ENCODE data around the gene CEACAM1.
"Not testable (repeated sequence)": the region's sequence is repeated elsewhere in the genome, so short reads cannot be mapped to it uniquely, and the experiment has no call there.

The CEACAM1 gene

GRCh38 chr19:42555317-42555716 is 27.0 kb upstream of the CEACAM1 start:
- H3K4me3 ChIP-seq (ENCODE audit: low read length), result no peak overlapping the region
- no peak for TF ChIP-seq ZNF274 (IDR thresholded peaks at IDR 0.05; ENCODE audit: low read depth, low read length)

DNA sequence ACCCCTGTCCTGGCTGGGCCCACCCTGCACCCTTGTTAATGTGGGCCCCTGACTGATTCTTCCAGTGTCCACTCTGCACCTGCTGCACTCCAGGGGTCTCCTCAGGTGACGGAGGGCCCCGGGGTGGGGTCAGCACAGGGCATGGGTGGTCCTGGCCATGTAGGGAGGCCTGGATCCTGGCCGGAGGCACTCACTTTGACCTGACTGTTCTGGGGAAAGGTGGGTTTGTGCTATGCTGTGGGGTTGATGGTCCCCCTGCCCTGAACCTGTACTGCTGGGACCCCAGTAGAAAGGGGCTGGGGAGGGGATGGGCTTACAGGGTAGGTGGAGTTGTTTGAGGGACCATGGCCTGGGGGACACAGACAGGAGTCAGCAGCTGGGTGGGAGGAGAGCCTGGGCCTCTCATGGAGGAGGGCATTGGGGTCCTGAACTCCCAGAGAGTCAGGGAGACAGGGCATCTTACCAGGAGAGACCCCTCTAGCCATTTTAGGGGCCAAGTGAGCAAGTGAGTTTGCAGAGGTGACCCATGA is 25.8 kb upstream of the CEACAM1 start:
- TF ChIP-seq ZNF274 (IDR thresholded peaks at IDR 0.05; ENCODE audit: low read depth, low read length), result no peak

DNA sequence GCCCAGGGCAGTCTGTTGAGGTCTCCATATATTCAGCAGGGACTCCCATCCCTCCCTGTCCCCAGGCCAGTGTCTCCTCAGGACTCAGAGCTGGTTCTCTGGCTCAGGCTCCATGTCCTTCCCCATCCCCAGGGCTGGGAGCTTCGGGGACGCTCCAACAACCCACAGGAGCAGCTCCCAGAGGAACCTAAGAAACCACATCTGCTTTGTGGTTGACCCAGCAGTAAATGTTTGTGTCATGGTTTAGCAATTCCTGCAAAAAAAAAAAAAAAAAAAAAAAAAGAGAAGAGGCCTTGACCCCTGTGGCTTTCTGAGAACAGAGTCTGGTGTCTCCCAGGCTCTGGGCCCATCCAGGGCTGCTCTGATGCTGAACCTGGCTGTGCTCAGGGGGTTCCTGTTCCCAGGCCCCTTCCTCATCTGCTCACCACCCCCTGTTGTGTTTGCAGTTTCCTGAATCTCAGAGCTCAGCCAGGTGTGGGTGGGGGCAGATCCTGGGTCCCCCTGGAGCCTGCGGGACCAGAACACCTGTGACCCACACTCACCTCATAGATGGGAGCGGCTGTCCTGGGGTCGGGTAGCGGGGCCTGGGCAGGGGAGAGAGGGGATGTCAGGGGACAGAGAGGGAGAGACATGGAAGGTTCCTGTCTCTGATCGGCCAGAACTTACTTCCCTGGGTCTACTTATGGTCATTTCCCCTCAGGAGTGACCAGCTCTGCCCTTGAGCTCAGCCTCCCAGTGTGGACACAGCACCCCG is 25.2 kb upstream of the CEACAM1 start:
- TF ChIP-seq ZNF274 (IDR thresholded peaks at IDR 0.05; ENCODE audit: low read depth, low read length), result no peak
- H3K4me3 ChIP-seq (ENCODE audit: low read length), result no peak overlapping the region

More for the DNA sequence above, 25.8 kb upstream of the CEACAM1 start:
- no peak overlapping the region for H3K4me3 ChIP-seq (ENCODE audit: low read length)

GRCh38 chr19:42552086-42553065 is 24.1 kb upstream of the CEACAM1 start:
- no peak overlapping the region for H3K4me3 ChIP-seq (ENCODE audit: low read length)
- no peak for TF ChIP-seq ZNF274 (IDR thresholded peaks at IDR 0.05; ENCODE audit: low read depth, low read length)

- H3K4me3 ChIP-seq (ENCODE audit: low read length), result not testable (repeated sequence)
Measured at GRCh38 chr19:42550521-42550920, 22.2 kb upstream of the CEACAM1 start.

DNA sequence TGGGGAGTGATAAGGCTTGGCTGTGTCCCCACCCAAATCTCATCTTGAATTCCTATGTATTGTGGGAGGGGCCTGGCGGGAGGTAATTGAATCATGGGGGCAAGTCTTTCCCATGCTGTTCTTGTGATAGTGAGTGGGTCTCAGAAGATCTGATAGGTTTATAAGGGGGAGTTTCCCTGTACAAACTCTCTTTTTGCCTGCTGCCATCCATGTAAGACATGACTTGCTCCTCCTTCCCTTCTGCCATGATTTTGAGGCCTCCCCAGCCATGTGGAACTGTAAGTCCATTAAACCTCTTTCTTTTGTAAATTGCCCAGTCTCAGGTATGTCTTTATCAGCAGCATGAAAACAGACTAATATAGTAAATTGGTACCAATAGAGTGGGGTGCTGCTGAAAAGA is 20.8 kb upstream of the CEACAM1 start:
- not testable (repeated sequence) for H3K4me3 ChIP-seq (ENCODE audit: low read length)

- no peak overlapping the region for H3K4me3 ChIP-seq (ENCODE audit: low read length)
- no peak for TF ChIP-seq ZNF274 (IDR thresholded peaks at IDR 0.05; ENCODE audit: low read depth, low read length)
Measured at GRCh38 chr19:42548552-42548951, 20.3 kb upstream of the CEACAM1 start.

- no peak overlapping the region for H3K4me3 ChIP-seq (ENCODE audit: low read length)
- no peak for TF ChIP-seq ZNF274 (IDR thresholded peaks at IDR 0.05; ENCODE audit: low read depth, low read length)
Measured at GRCh38 chr19:42547929-42548328, 19.6 kb upstream of the CEACAM1 start.

DNA sequence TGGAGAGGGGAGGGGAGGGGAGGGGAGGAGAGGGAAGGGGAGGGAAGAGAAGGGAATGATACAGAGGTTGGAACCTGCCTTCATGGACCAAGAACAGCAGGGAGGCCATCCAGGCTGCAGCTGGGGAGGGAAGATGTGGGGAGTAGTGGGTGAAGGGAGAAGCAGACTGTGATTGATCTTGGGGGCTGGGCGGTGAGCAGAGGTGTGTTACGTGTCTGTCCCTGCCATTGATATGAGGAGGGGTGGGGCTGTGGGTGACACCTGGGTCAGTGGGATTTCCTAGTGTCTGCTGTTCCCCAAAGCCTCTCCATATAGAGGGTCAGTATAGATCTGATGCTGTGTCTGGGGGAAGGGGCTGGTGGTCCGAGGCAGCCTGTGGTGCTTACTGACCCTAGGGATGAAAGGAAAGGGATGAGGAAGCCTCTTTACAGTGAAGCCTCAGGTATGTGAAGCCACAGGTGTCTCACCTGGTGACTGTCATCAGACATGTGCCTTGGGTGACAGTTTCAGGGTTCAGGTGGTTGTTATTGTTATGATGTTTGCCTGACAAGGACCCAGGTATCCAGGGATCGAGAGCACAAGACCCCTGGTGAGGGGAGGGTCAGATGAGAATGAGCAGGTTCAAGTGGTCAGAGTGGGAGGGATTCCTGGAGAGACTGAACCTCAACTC is 18.7 kb upstream of the CEACAM1 start:
- no peak overlapping the region for H3K4me3 ChIP-seq (ENCODE audit: low read length)
- TF ChIP-seq ZNF274 (IDR thresholded peaks at IDR 0.05; ENCODE audit: low read depth, low read length), result no peak

- no peak for TF ChIP-seq ZNF274 (IDR thresholded peaks at IDR 0.05; ENCODE audit: low read depth, low read length)
- no peak overlapping the region for H3K4me3 ChIP-seq (ENCODE audit: low read length)
Measured at GRCh38 chr19:42544146-42544545, 15.9 kb upstream of the CEACAM1 start.

GRCh38 chr19:42542791-42543190 is 14.5 kb upstream of the CEACAM1 start:
- H3K4me3 ChIP-seq (ENCODE audit: low read length), result no peak overlapping the region
- TF ChIP-seq ZNF274 (IDR thresholded peaks at IDR 0.05; ENCODE audit: low read depth, low read length), result no peak

- TF ChIP-seq ZNF274 (IDR thresholded peaks at IDR 0.05; ENCODE audit: low read depth, low read length), result no peak
- no peak overlapping the region for H3K4me3 ChIP-seq (ENCODE audit: low read length)
Measured at GRCh38 chr19:42540071-42540553, 11.8 kb upstream of the CEACAM1 start.

- no peak overlapping the region for H3K4me3 ChIP-seq (ENCODE audit: low read length)
- TF ChIP-seq ZNF274 (IDR thresholded peaks at IDR 0.05; ENCODE audit: low read depth, low read length), result no peak
Measured at GRCh38 chr19:42538841-42539709, 10.8 kb upstream of the CEACAM1 start.

DNA sequence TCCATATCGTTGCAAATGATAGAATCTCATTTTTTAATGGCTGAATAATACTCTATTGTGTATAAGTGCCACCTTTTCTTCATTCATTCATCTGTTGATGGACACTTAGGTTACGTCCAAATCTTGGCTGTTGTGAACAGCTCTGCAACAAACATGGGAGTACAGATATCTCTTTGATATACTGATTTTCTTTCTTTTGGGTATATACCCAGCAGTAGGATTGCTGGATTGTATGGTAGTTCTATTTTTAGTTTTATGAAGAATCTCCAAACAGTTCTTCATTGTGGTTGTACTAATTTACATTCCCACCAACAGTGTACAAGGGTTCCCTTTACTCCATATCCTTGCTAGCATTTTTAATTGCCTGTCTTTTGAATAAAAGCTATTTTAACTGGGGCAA is 7.0 kb upstream of the CEACAM1 start:
- H3K4me3 ChIP-seq (ENCODE audit: low read length), result not testable (repeated sequence)
